HL-60 (cell line): ENCODE measurements around the gene GIT2.

Experiments
- DNase-seq, 2 experiments: peaks; one replicate each; pipeline ENCODE4 v3.0.0-alpha.2; 2010 to 2020; ENCODE audit warnings: low read depth in 1 of 2, low spot score in 1 of 2
- H3K27ac ChIP-seq: fragments of 250-450 bp; sonication (Bioruptor Pico); replicated peaks from 2 replicates; pipeline ENCODE4 v1.5.1; 2020; ENCODE audit warnings: mild to moderate bottlenecking, moderate library complexity
- H3K27me3 ChIP-seq: fragments of 250-450 bp; sonication (Bioruptor Pico); 2 replicates; pipeline ENCODE4 v1.5.1; 2021; ENCODE audit warnings: mild to moderate bottlenecking, moderate library complexity; ENCODE audit not compliant: insufficient read depth, poor library complexity, severe bottlenecking
- H3K4me3 ChIP-seq: replicated peaks from 2 replicates; pipeline ENCODE4 v1.5.1; 2011; ENCODE audit warnings: mild to moderate bottlenecking, control low read depth, low read length; ENCODE audit not compliant: insufficient read depth
- GABPA ChIP-seq: IDR thresholded peaks from 2 replicates; pipeline ENCODE4 v1.6.1; 2012; ENCODE audit warnings: low read depth
- POLR2AphosphoS5 ChIP-seq: IDR thresholded peaks from 2 replicates; pipeline ENCODE4 v1.6.1; 2012; ENCODE audit warnings: low read depth
- SPI1 ChIP-seq: IDR thresholded peaks from 2 replicates; pipeline ENCODE4 v1.6.1; 2012; ENCODE audit warnings: low read depth, mild to moderate bottlenecking, borderline replicate concordance
- TF ChIP-seq, protein P1 (sequence below): IDR thresholded peaks from one replicate; pipeline ENCODE4 v1.5.1; 2011; ENCODE audit warnings: low read length, control low read depth, inconsistent platforms; ENCODE audit not compliant: insufficient read depth
- TF ChIP-seq, protein P2 (sequence below): IDR thresholded peaks from 2 replicates; pipeline ENCODE4 v1.6.1; 2012; ENCODE audit warnings: low read depth; ENCODE audit not compliant: insufficient replicate concordance

GIT2 gene

GRCh38 chr12:109998241-109998903 is 2.2 kb upstream of the GIT2 start:
- no peak for DNase-seq
- TF ChIP-seq, protein P1, sequence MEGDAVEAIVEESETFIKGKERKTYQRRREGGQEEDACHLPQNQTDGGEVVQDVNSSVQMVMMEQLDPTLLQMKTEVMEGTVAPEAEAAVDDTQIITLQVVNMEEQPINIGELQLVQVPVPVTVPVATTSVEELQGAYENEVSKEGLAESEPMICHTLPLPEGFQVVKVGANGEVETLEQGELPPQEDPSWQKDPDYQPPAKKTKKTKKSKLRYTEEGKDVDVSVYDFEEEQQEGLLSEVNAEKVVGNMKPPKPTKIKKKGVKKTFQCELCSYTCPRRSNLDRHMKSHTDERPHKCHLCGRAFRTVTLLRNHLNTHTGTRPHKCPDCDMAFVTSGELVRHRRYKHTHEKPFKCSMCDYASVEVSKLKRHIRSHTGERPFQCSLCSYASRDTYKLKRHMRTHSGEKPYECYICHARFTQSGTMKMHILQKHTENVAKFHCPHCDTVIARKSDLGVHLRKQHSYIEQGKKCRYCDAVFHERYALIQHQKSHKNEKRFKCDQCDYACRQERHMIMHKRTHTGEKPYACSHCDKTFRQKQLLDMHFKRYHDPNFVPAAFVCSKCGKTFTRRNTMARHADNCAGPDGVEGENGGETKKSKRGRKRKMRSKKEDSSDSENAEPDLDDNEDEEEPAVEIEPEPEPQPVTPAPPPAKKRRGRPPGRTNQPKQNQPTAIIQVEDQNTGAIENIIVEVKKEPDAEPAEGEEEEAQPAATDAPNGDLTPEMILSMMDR: no peak
- TF ChIP-seq GABPA (no peak), SPI1 (no peak), POLR2AphosphoS5 (no peak)
- TF ChIP-seq, protein P2, sequence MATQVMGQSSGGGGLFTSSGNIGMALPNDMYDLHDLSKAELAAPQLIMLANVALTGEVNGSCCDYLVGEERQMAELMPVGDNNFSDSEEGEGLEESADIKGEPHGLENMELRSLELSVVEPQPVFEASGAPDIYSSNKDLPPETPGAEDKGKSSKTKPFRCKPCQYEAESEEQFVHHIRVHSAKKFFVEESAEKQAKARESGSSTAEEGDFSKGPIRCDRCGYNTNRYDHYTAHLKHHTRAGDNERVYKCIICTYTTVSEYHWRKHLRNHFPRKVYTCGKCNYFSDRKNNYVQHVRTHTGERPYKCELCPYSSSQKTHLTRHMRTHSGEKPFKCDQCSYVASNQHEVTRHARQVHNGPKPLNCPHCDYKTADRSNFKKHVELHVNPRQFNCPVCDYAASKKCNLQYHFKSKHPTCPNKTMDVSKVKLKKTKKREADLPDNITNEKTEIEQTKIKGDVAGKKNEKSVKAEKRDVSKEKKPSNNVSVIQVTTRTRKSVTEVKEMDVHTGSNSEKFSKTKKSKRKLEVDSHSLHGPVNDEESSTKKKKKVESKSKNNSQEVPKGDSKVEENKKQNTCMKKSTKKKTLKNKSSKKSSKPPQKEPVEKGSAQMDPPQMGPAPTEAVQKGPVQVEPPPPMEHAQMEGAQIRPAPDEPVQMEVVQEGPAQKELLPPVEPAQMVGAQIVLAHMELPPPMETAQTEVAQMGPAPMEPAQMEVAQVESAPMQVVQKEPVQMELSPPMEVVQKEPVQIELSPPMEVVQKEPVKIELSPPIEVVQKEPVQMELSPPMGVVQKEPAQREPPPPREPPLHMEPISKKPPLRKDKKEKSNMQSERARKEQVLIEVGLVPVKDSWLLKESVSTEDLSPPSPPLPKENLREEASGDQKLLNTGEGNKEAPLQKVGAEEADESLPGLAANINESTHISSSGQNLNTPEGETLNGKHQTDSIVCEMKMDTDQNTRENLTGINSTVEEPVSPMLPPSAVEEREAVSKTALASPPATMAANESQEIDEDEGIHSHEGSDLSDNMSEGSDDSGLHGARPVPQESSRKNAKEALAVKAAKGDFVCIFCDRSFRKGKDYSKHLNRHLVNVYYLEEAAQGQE: no peak
- Histone ChIP-seq H3K27me3 (no peaks in the 10 kb centered on the region), H3K27ac (peak overlapping the region; percentile 100), H3K4me3 (0 out of 2 replicates have a peak overlapping the region, but pooled peaks have one; percentile 1)

GRCh38 chr12:109997393-109997792 is 1.2 kb upstream of the GIT2 start:
- H3K27me3 ChIP-seq: no peaks in the 10 kb centered on the region
- H3K4me3 ChIP-seq: no peak overlapping the region
- peak overlapping the region; percentile 100 for H3K27ac ChIP-seq
- TF ChIP-seq, protein P1: no peak
- TF ChIP-seq SPI1: peak; percentile 59; the same call in 1 of the 2 replicates
- no peak for DNase-seq

- TF ChIP-seq, protein P1: no peak
- TF ChIP-seq POLR2AphosphoS5: no peak
- TF ChIP-seq SPI1: no peak
- TF ChIP-seq, protein P2: no peak
- no peak for TF ChIP-seq GABPA
- DNase-seq: no peak
- no peak overlapping the region; the same call in 1 of the 2 replicates for H3K4me3 ChIP-seq
- no peaks in the 10 kb centered on the region for H3K27me3 ChIP-seq
- peak overlapping the region; percentile 100 for H3K27ac ChIP-seq
These were observed 300 bp upstream of the GIT2 start for GRCh38 chr12:109996483-109996853.

DNA sequence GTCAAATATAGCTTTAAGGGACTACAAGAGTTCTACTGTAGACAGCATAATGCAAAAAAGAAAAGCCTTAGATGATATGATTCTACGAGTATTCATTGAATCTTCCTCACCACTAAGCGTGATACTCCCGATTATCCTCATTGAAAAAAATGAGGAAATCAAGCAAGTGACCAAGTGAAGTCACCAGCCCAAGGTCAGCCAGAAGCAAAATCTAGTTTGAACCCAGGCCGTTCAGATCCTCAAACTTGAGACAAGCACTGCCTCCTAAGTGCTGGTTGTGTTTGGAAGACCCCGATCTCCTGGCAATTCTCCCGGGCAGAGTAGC is 845 bp downstream of the GIT2 start:
- DNase-seq: no peak
- no peak; the same call in 1 of the 2 replicates for TF ChIP-seq SPI1
- TF ChIP-seq POLR2AphosphoS5: no peak
- TF ChIP-seq, protein P2: no peak
- no peak for TF ChIP-seq GABPA
- TF ChIP-seq, protein P1: no peak
- H3K27ac ChIP-seq: peak overlapping the region; percentile 100
- peak overlapping the region; percentile 83 for H3K4me3 ChIP-seq
- no peaks in the 10 kb centered on the region for H3K27me3 ChIP-seq
